Measurements from ENCODE around the gene PDE11A. TPM values are rescaled to one million over a fixed set of nuclear protein-coding genes. Genes with fewer than 3 reads are reported as not detected.

The PDE11A gene
- total RNA-seq, 1 experiment from 2014 or later: 0.13 TPM

DNA sequence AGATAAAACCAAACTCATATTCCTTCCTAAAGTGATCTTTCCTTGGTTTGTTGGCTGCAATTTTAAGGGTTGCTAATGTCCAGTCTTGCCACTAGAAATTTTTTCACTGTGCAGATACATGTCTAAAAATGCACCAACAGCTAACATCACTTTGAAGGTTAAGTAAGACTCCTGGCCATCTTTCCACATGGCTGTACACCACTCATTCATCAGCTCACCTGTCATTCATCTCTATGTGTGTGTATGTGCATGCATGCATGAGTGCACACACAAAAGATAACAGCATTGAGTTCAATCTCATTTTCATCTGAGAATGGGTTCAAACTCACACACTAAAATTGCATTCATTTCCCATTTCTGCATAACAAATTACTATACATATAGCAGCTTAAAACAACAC, 203.8 kb downstream of the PDE11A start:
- no peaks in the 10 kb centered on the region for H3K79me1 ChIP-seq (ENCODE audit: insufficient read depth, low read depth, low read length, poor library complexity, severe bottlenecking)
- no peak overlapping the region for H2BK15ac ChIP-seq (ENCODE audit: low read depth, low read length)
- no peak overlapping the region for H3K14ac ChIP-seq (ENCODE audit: insufficient read depth, low read length)
- H2AFZ ChIP-seq (ENCODE audit: low read length): no peak overlapping the region
- H2BK5ac ChIP-seq (ENCODE audit: insufficient read length, low read length): no peak overlapping the region
- H3K56ac ChIP-seq (ENCODE audit: insufficient read length, low read depth, low read length): no peak overlapping the region
- no peak overlapping the region for H3K18ac ChIP-seq (ENCODE audit: insufficient read length, low read depth, low read length)
- Mint-ChIP-seq H3K27me3 (ENCODE audit: low read depth) (peaks cover 5% of the 10 kb centered on the region), H3K4me1 (no peaks in the 10 kb centered on the region), H3K36me3 (ENCODE audit: insufficient read depth in 1 of 3, low read depth in 3 of 3) (no peaks in the 10 kb centered on the region), H3K4me3 (no peak overlapping the region), H3K27ac (no peak overlapping the region), H3K9me3 (no peaks in the 10 kb centered on the region)
- no peak overlapping the region for H2BK120ac ChIP-seq (ENCODE audit: low read depth, low read length, poor library complexity, severe bottlenecking)
- no peaks in the 10 kb centered on the region for H3K27me3 ChIP-seq (ENCODE audit: insufficient read depth, low read length)
- no peak overlapping the region for H2AK5ac ChIP-seq (ENCODE audit: insufficient read length, low read length)
- H3K4ac ChIP-seq (ENCODE audit: low read depth, low read length): no peak overlapping the region
- no peak overlapping the region for H3K4me2 ChIP-seq (ENCODE audit: insufficient read depth, insufficient read length, low read length)
- no peak overlapping the region for H4K8ac ChIP-seq (replicated peaks; ENCODE audit: insufficient read length, low read depth, low read length)
- no peak overlapping the region for H4K5ac ChIP-seq (ENCODE audit: insufficient read length, low read depth, low read length)
- no peaks in the 10 kb centered on the region for H3K23me2 ChIP-seq (ENCODE audit: insufficient read length, low read depth, low read length, poor library complexity, severe bottlenecking)
- no peak for DNase-seq
- TF ChIP-seq, protein P1, sequence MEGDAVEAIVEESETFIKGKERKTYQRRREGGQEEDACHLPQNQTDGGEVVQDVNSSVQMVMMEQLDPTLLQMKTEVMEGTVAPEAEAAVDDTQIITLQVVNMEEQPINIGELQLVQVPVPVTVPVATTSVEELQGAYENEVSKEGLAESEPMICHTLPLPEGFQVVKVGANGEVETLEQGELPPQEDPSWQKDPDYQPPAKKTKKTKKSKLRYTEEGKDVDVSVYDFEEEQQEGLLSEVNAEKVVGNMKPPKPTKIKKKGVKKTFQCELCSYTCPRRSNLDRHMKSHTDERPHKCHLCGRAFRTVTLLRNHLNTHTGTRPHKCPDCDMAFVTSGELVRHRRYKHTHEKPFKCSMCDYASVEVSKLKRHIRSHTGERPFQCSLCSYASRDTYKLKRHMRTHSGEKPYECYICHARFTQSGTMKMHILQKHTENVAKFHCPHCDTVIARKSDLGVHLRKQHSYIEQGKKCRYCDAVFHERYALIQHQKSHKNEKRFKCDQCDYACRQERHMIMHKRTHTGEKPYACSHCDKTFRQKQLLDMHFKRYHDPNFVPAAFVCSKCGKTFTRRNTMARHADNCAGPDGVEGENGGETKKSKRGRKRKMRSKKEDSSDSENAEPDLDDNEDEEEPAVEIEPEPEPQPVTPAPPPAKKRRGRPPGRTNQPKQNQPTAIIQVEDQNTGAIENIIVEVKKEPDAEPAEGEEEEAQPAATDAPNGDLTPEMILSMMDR (conservative IDR thresholded peaks at IDR 0.05): no peak
- no peak overlapping the region for H3T11ph ChIP-seq (ENCODE audit: low read length)
- no peaks in the 10 kb centered on the region for H4K20me1 ChIP-seq (ENCODE audit: control insufficient read depth, insufficient read depth, insufficient read length)
- H2BK12ac ChIP-seq (ENCODE audit: insufficient read length, low read depth, low read length): no peak overlapping the region
- H4K91ac ChIP-seq (ENCODE audit: insufficient read length, low read depth, low read length): no peak overlapping the region
- no peak overlapping the region for H3K27ac ChIP-seq (ENCODE audit: insufficient read length, low read depth, low read length)
- no peak overlapping the region for H3K23ac ChIP-seq (ENCODE audit: insufficient read length, low read depth, low read length)
- no peaks in the 10 kb centered on the region for H3K79me2 ChIP-seq (ENCODE audit: insufficient read depth, low read length)
- H3K9ac ChIP-seq (ENCODE audit: extremely low read depth, insufficient read length, low read length): no peak overlapping the region
- no peaks in the 10 kb centered on the region for H3K4me1 ChIP-seq (ENCODE audit: insufficient read depth, low read length)
- no peaks in the 10 kb centered on the region for H3K9me3 ChIP-seq (ENCODE audit: control insufficient read depth, low read depth, low read length)
- H2BK20ac ChIP-seq (ENCODE audit: low read depth, low read length, poor library complexity, severe bottlenecking): no peak overlapping the region
